Smooth muscle cell (in vitro differentiated cells): ENCODE data around the gene TSPAN12. TPM values are rescaled to one million over a fixed set of nuclear protein-coding genes. Genes with fewer than 3 reads are reported as not detected.

ENCODE experiments used
- DNase-seq: peaks from one replicate; lab custom pipeline; 2025; ENCODE audit not compliant: unreplicated experiment; lab: John Stamatoyannopoulos, UW
- H2AFZ ChIP-seq: fragments of 200-600 bp; sonication (generic); 2 replicates; pipeline ENCODE4 v1.6.0; 2016; ENCODE audit warnings: antibody characterized with exemption, low read depth, mild to moderate bottlenecking
- H3F3A ChIP-seq: fragments of 200-600 bp; sonication (generic); 2 replicates; pipeline ENCODE4 v1.6.0; 2017; ENCODE audit warnings: antibody characterized with exemption, low read depth
- H3K27ac ChIP-seq: fragments of 200-600 bp; sonication (generic); 2 replicates; pipeline ENCODE4 v1.5.1; 2016; ENCODE audit warnings: low read depth, mild to moderate bottlenecking
- H3K27me3 ChIP-seq: fragments of 200-600 bp; sonication (generic); 2 replicates; pipeline ENCODE4 v1.6.1; 2016; ENCODE audit warnings: low read depth, mild to moderate bottlenecking
- H3K36me3 ChIP-seq: fragments of 200-600 bp; sonication (generic); 2 replicates; pipeline ENCODE4 v1.5.1; 2016; ENCODE audit warnings: low read depth
- H3K4me1 ChIP-seq: fragments of 200-600 bp; sonication (generic); 2 replicates; pipeline ENCODE4 v1.5.1; 2016; ENCODE audit warnings: low read depth
- H3K4me2 ChIP-seq: fragments of 200-600 bp; sonication (generic); 2 replicates; pipeline ENCODE4 v1.6.0; 2016; ENCODE audit warnings: mild to moderate bottlenecking
- H3K4me3 ChIP-seq: fragments of 200-600 bp; sonication (generic); 2 replicates; pipeline ENCODE4 v1.5.1; 2016; ENCODE audit warnings: mild to moderate bottlenecking
- H3K79me2 ChIP-seq: fragments of 200-600 bp; sonication (generic); 2 replicates; pipeline ENCODE4 v1.6.0; 2016; ENCODE audit warnings: low read depth, mild to moderate bottlenecking
- H3K9ac ChIP-seq: fragments of 200-600 bp; sonication (generic); 2 replicates; pipeline ENCODE4 v1.6.0; 2016; ENCODE audit warnings: low read depth
- H3K9me3 ChIP-seq: fragments of 200-600 bp; sonication (generic); replicated peaks from 2 replicates; pipeline ENCODE4 v1.5.1; 2016; ENCODE audit warnings: low read depth
- H4K20me1 ChIP-seq: fragments of 200-600 bp; sonication (generic); 2 replicates; pipeline ENCODE4 v1.6.0; 2016; ENCODE audit warnings: low read depth
- WGBS: methylation state at CpG from one replicate; pipeline ENCODE4 v1.1.7; 2016; ENCODE audit warnings: low lambda C conversion rate; 5-methylcytosine and 5-hydroxymethylcytosine counted together
- polyA plus RNA-seq: library from polyadenylated mRNA; unstranded; fragments of >200 nt; fragmentation: Nextera tagmentation; extraction: Ambion mirVana; gene quantifications from 2 replicates; pipeline ENCODE4 v1.2.1, GENCODE V29; 2016
- total RNA-seq: library from RNA; depleted of rRNA; stranded (reverse); fragments of >200 nt; gene quantifications from 2 replicates; pipeline ENCODE4 v1.2.3, GENCODE V29; 2014
- TF ChIP-seq, protein P1 (sequence below): fragments of 200-600 bp; sonication (generic); IDR thresholded peaks from 2 replicates; pipeline ENCODE4 v1.5.1; 2017; ENCODE audit warnings: borderline replicate concordance, mild to moderate bottlenecking, antibody characterized with exemption; ENCODE audit not compliant: insufficient read depth, poor library complexity, severe bottlenecking

TSPAN12 gene
- total and polyA plus RNA-seq, 2 experiments from 2014 or later, result 3.7 to 5.8 TPM

DNA sequence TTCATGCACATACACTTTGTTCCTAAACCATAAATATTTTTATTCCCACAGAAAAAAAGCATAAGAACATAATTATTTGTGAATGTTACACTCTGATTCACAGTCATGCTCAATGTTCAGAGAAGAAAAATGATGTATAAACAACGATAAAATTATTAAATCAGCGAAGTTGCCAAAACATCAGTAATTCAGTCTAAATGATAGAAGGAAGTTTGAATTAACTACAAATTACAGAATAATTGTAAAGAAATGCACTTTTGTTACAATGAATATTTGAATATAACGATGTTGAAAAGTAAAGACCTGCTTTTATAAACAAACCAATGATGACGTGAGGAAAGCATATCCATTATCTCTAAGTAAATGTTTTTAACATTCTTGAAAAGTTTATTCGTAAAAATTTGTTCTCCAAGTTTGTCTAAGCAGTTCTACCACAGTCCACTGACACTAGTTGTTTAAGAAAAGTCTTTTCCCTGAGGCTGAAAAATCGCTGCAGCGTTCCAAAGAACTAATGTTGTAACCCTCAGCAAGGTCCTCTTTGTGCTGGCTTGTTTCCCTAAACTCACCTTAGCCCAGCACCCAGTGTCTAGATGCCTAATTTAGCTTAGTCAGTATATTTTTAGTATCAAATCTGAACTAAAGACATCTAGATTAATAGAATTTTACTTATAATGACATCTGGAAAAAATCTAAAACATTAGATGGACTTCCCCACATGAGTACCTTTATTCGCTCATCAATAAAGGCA, 30.4 kb downstream of the TSPAN12 start:
- no peaks in the 10 kb centered on the region for H3K36me3 ChIP-seq
- H3K4me1 ChIP-seq, result no peaks in the 10 kb centered on the region
- TF ChIP-seq, protein P1, sequence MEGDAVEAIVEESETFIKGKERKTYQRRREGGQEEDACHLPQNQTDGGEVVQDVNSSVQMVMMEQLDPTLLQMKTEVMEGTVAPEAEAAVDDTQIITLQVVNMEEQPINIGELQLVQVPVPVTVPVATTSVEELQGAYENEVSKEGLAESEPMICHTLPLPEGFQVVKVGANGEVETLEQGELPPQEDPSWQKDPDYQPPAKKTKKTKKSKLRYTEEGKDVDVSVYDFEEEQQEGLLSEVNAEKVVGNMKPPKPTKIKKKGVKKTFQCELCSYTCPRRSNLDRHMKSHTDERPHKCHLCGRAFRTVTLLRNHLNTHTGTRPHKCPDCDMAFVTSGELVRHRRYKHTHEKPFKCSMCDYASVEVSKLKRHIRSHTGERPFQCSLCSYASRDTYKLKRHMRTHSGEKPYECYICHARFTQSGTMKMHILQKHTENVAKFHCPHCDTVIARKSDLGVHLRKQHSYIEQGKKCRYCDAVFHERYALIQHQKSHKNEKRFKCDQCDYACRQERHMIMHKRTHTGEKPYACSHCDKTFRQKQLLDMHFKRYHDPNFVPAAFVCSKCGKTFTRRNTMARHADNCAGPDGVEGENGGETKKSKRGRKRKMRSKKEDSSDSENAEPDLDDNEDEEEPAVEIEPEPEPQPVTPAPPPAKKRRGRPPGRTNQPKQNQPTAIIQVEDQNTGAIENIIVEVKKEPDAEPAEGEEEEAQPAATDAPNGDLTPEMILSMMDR, result no peak
- H2AFZ ChIP-seq, result no peak overlapping the region
- H3K9ac ChIP-seq, result no peak overlapping the region
- no peak overlapping the region for H3K4me3 ChIP-seq
- no peak overlapping the region for H3K4me2 ChIP-seq
- no peaks in the 10 kb centered on the region for H3K27me3 ChIP-seq
- WGBS, result 89% methylated on average over 8 of the region's 8 CpGs
- H4K20me1 ChIP-seq, result no peaks in the 10 kb centered on the region
- H3K79me2 ChIP-seq, result no peaks in the 10 kb centered on the region
- H3F3A ChIP-seq, result no peaks in the 10 kb centered on the region
- H3K9me3 ChIP-seq, result no peaks in the 10 kb centered on the region
- H3K27ac ChIP-seq, result no peak overlapping the region
- no peak for DNase-seq

DNA sequence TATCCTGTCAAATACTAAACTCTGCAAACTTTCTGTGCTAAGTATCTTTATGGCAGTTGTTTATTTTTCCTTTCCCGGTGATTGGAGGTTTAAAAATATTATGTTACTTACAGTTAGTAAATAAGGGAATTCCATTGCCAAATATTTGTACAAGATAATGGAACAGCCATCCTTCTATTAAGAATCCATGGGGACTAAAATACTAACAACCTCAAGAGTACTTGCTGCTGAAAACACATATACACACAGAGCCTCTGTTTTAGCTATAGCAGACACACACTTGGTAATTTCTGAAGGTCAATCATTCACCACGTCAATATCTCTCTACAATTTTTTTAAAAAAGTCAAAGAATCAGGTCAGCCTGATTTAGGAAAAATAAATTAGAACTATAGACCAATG, 32.4 kb downstream of the TSPAN12 start:
- Histone ChIP-seq H3K4me1 (no peaks in the 10 kb centered on the region), H4K20me1 (no peaks in the 10 kb centered on the region), H3K4me3 (no peak overlapping the region), H3K9ac (no peak overlapping the region), H3K4me2 (no peak overlapping the region), H3F3A (no peaks in the 10 kb centered on the region), H2AFZ (no peak overlapping the region), H3K79me2 (no peaks in the 10 kb centered on the region), H3K9me3 (no peaks in the 10 kb centered on the region), H3K27me3 (no peaks in the 10 kb centered on the region), H3K27ac (no peak overlapping the region), H3K36me3 (no peaks in the 10 kb centered on the region)
- 52% methylated on average over 2 of the region's 2 CpGs for WGBS
- TF ChIP-seq, protein P1, result no peak
- DNase-seq, result no peak

DNA sequence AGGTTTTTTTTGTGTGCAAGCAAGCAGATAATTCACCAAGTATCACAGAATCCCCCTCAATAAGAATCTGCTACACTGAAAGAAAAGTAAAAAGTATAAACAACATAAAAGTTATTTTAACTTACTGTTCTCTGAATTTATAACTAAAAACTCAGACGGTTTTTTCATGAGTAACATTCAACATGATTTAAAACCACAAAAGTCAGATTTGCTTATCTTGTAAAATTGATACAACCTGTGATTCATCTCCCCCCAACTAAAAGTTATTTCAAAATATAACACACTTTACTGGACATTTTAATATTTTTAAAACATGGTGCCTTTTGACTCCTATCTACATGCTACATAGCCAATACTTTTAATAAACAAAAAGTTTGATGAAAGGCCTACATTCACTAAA, 32.8 kb downstream of the TSPAN12 start:
- Histone ChIP-seq H3K4me2 (no peak overlapping the region), H2AFZ (no peak overlapping the region), H3K27ac (no peak overlapping the region), H4K20me1 (no peaks in the 10 kb centered on the region), H3K4me1 (no peaks in the 10 kb centered on the region), H3K27me3 (no peaks in the 10 kb centered on the region), H3K4me3 (no peak overlapping the region), H3K9me3 (no peaks in the 10 kb centered on the region), H3K9ac (no peak overlapping the region), H3K79me2 (no peaks in the 10 kb centered on the region), H3K36me3 (no peaks in the 10 kb centered on the region), H3F3A (no peaks in the 10 kb centered on the region)
- DNase-seq, result no peak
- WGBS, result 36% methylated on average over 1 of the region's 1 CpG
- TF ChIP-seq, protein P1, result no peak

DNA sequence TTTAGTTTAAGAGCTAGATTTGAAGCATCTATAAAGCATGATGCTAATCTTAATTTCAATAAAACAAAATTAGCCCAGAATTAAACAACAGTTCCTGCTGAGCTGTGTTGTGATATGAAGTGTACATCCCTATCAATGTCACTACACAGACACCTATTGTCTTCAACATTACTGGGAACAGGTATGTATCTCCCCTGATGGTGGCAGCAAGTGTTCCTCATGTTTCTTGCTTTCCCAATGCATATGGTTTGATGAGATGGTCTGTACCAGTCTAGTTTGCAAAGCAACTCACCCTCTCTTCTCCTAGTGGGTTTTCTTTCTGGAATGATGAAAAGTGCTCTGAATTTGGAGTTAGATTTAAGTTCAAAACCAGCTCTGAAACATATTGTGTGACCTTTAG, 38.1 kb downstream of the TSPAN12 start:
- TF ChIP-seq, protein P1, result no peak
- no peak overlapping the region for H3K4me2 ChIP-seq
- no peaks in the 10 kb centered on the region for H3K9me3 ChIP-seq
- no peaks in the 10 kb centered on the region for H3K79me2 ChIP-seq
- H3K9ac ChIP-seq, result no peak overlapping the region
- H2AFZ ChIP-seq, result no peak overlapping the region
- no peak overlapping the region for H3K4me3 ChIP-seq
- no peak overlapping the region for H3K27ac ChIP-seq
- no peak for DNase-seq
- no peaks in the 10 kb centered on the region for H3K4me1 ChIP-seq
- no peaks in the 10 kb centered on the region for H3F3A ChIP-seq
- no peaks in the 10 kb centered on the region for H3K27me3 ChIP-seq
- no peaks in the 10 kb centered on the region for H4K20me1 ChIP-seq
- H3K36me3 ChIP-seq, result no peaks in the 10 kb centered on the region
